CD4-positive, alpha-beta memory T cell (primary cell): ENCODE results near the gene EML6. TPM values are rescaled to one million over a fixed set of nuclear protein-coding genes. Genes with fewer than 3 reads are reported as not detected.
A peak's percentile ranks its signal among the peaks of the same experiment; 100 is the strongest.

Experiments
- CTCF ChIA-PET: fragments of 350-600 bp; sonication (Branson Sonifier 250); formaldehyde crosslinking; loops from one replicate; lab custom pipeline; 2021; ENCODE audit warnings: inconsistent platforms; ENCODE audit not compliant: partially characterized antibody; lab: Charles Lee
- POLR2A ChIA-PET: fragments of 350-600 bp; sonication (Branson Sonifier 250); formaldehyde crosslinking; loops from one replicate; lab custom pipeline; 2021; ENCODE audit not compliant: partially characterized antibody; lab: Charles Lee
- DNase-seq, 5 donors: peaks; one replicate each; pipeline versions ENCODE4 v3.0.0 to v3.0.0-alpha.2; 2020 to 2022; ENCODE audit warnings: mixed read lengths in 1 of 5
- H3K27ac ChIP-seq: one replicate; pipeline ENCODE4 v1.7.0; 2013; ENCODE audit warnings: low read depth, low read length
- H3K27me3 ChIP-seq: 2 replicates; pipeline ENCODE4 v1.7.0; 2013; ENCODE audit warnings: mild to moderate bottlenecking, low read length, moderate library complexity; ENCODE audit not compliant: insufficient read depth
- H3K36me3 ChIP-seq: 2 replicates; pipeline ENCODE4 v1.7.0; 2013; ENCODE audit warnings: mild to moderate bottlenecking, low read length, moderate library complexity; ENCODE audit not compliant: insufficient read depth
- H3K4me1 ChIP-seq: 2 replicates; pipeline ENCODE4 v1.7.0; 2013; ENCODE audit warnings: mild to moderate bottlenecking, low read length, moderate library complexity; ENCODE audit not compliant: insufficient read depth
- H3K4me3 ChIP-seq, 2 donors: one replicate each; pipeline ENCODE4 v1.7.0; 2013; ENCODE audit warnings: low read length in 2 of 2, mild to moderate bottlenecking in 1 of 2
- H3K9me3 ChIP-seq, 2 donors: one replicate each; pipeline ENCODE4 v1.7.0; 2013; ENCODE audit warnings: low read length in 2 of 2, control low read depth in 1 of 2; ENCODE audit not compliant: control insufficient read depth in 1 of 2
- H3K27ac Mint-ChIP-seq, 7 donors: one replicate each; pipeline ENCODE4 v1.8.0; 2020 to 2021; ENCODE audit warnings: mixed read lengths in 7 of 7, mild to moderate bottlenecking in 6 of 7, inconsistent platforms in 3 of 7, moderate library complexity in 3 of 7
- H3K27me3 Mint-ChIP-seq, 2 donors: one replicate each; pipeline ENCODE4 v1.8.0; 2020 to 2021; ENCODE audit warnings: mixed read lengths in 2 of 2
- H3K36me3 Mint-ChIP-seq, 2 donors: one replicate each; pipeline ENCODE4 v1.8.0; 2020 to 2021; ENCODE audit warnings: mixed read lengths in 2 of 2, inconsistent platforms in 1 of 2, mild to moderate bottlenecking in 1 of 2
- H3K4me1 Mint-ChIP-seq, 4 donors: one replicate each; pipeline ENCODE4 v1.8.0; 2020 to 2021; ENCODE audit warnings: mixed read lengths in 4 of 4, mild to moderate bottlenecking in 1 of 4
- H3K4me3 Mint-ChIP-seq, 8 donors: one replicate each; pipeline ENCODE4 v1.8.0; 2020 to 2021; ENCODE audit warnings: mixed read lengths in 8 of 8, mild to moderate bottlenecking in 7 of 8, moderate library complexity in 6 of 8, inconsistent platforms in 3 of 8
- H3K9me3 Mint-ChIP-seq, 8 donors: one replicate each; pipeline ENCODE4 v1.8.0; 2020 to 2021; ENCODE audit warnings: mixed read lengths in 8 of 8, mild to moderate bottlenecking in 5 of 8, inconsistent platforms in 3 of 8, moderate library complexity in 1 of 8
- intact Hi-C: fragments of 100-400 bp; cut with micrococcal nuclease; formaldehyde crosslinking; loops from one replicate; pipeline ENCODE4 v1.15.1; 2023
- polyA plus RNA-seq, 2 donors: library from polyadenylated mRNA; unstranded; fragments of 300-500 nt; fragmentation: Illumina TruSeq; gene quantifications; one replicate each; pipeline ENCODE4 v1.2.3, GENCODE V29; 2021
- total RNA-seq, 2 experiments: library from RNA; stranded (reverse); gene quantifications; one replicate each; pipeline ENCODE4 v1.2.3, GENCODE V29; 2021

EML6 gene
- total RNA-seq (1 to 10 TPM; 1.8 to 3.9 TPM), polyA plus RNA-seq (under 1 TPM in 1 of 2 donors, not detected in 1; 0.02 TPM)

- peak; percentile 98 to 100 (median 98) for DNase-seq
- CTCF ChIA-PET, result interaction anchor here (1.0 to 2.2 kb wide), 9 partner anchors 9 to 500 kb away, joined by 3 to 13 read pairs (median 5); no protein-coding TSS in a partner anchor
Observed at GRCh38 chr2:54723131-54723995, at the start of gene EML6. Gene EML6 (plus strand): TSS chr2:54723662. CDS start chr2:54725062, 1,400 bp downstream.

DNA sequence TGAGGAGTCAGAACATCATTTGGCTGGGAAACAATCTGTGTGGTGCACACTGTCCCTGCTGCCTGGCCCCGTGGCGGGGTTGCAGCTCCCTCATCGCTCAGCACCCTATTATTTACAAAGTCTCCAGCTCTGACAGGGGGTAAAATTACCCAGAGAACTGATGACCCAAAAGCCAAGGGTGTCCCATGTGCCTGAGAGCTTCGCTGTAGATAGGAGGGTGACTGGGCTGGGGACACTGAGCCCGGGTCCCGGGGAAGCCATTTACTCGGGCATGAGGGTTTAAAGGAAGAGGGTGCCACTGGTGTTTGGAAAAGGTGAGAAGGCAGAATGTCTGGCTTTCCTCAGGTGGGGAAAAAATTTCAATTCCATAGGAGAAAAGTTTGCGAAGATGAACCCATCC lies 48.2 kb upstream of the EML6 start:
- no peaks in the 10 kb centered on the region for H3K9me3 ChIP-seq
- DNase-seq, result no peak
- H3K36me3 ChIP-seq, result no peaks in the 10 kb centered on the region
- no peaks in the 10 kb centered on the region for H3K27me3 ChIP-seq
- no peak overlapping the region for H3K27ac ChIP-seq
- ChIA-PET POLR2A (no interaction called here), CTCF (interaction anchor here (2.3 to 3.7 kb wide), 2 partner anchors 9 to 30 kb away, joined by 6 to 17 read pairs; no protein-coding TSS in a partner anchor)
- H3K27ac Mint-ChIP-seq, result no peak overlapping the region
- no peaks in the 10 kb centered on the region for H3K9me3 Mint-ChIP-seq
- H3K4me1 ChIP-seq, result peaks cover 12% of the 10 kb centered on the region
- peaks cover 6 to 10% of the 10 kb centered on the region in 2 donors for H3K36me3 Mint-ChIP-seq
- no peak overlapping the region for H3K4me3 Mint-ChIP-seq
- no peaks in the 10 kb centered on the region for H3K27me3 Mint-ChIP-seq
- H3K4me1 Mint-ChIP-seq, result peaks cover 7 to 21% (median 16%) of the 10 kb centered on the region in 4 donors
- intact Hi-C loops, result no loop called here
- no peak overlapping the region for H3K4me3 ChIP-seq

More at GRCh38 chr2:54723131-54723995, at the start of gene EML6:
- peaks cover 16 to 25% of the 10 kb centered on the region in 2 donors for H3K27me3 Mint-ChIP-seq
- no peaks in the 10 kb centered on the region for H3K9me3 Mint-ChIP-seq
- peak within 1 kb of the TSS; percentile 93 to 97 (median 94) for H3K4me3 Mint-ChIP-seq
- peaks cover 8 to 29% (median 16%) of the 10 kb centered on the region in 4 donors for H3K4me1 Mint-ChIP-seq
- H3K36me3 ChIP-seq, result no peaks in the 10 kb centered on the region
- H3K4me3 ChIP-seq, result peak within 1 kb of the TSS; percentile 61 to 79
- peak within 1 kb of the TSS; percentile 57 to 94 (median 92) for H3K27ac Mint-ChIP-seq
- intact Hi-C loops, result loop anchor here (1.0 to 10.0 kb wide), 14 partner anchors 114 to 969 kb away; partner anchors contain the start of genes ACYP2, CCDC88A, CFAP36 and CHAC2
- POLR2A ChIA-PET, result interaction anchor here (0.6 to 2.4 kb wide), 8 partner anchors 18 to 796 kb away, joined by 3 to 13 read pairs (median 4); partner anchors contain the start of genes CFAP36 and MTIF2
- peaks cover 0 to 7% of the 10 kb centered on the region in 2 donors for H3K36me3 Mint-ChIP-seq
- H3K9me3 ChIP-seq, result no peaks in the 10 kb centered on the region
- H3K4me1 ChIP-seq, result peaks cover 18% of the 10 kb centered on the region
- H3K27ac ChIP-seq, result peak within 1 kb of the TSS; percentile 53
- H3K27me3 ChIP-seq, result peaks cover 15% of the 10 kb centered on the region

DNA sequence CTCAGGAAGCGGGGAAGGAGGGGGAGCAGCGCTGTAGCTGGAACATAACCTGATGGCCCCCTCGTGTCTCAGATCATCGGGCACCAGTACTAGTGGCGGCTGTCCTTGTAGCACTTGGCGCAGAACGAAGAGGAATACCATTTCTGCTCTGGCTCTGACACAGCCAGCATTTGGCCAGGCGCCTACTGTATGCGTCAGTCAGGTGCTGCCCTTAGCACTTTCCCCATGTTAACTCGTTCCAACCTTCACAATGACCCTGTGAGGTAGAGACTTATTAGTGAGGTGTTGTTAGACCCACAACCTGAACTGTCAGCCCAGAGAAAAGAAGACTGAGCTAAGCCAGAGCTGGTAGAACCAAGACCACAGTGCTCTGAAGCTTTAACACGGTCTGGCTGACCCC lies 47.7 kb upstream of the EML6 start:
- ChIA-PET POLR2A (interaction anchor here (0.6 kb wide), 1 partner anchor 457 kb away, joined by 3 read pairs; no protein-coding TSS in a partner anchor), CTCF (interaction anchor here (0.7 to 3.7 kb wide), 3 partner anchors 10 to 148 kb away, joined by 3 to 17 read pairs (median 6); no protein-coding TSS in a partner anchor)
- H3K36me3 Mint-ChIP-seq, result peaks cover 2 to 5% of the 10 kb centered on the region in 2 donors
- no peak overlapping the region for H3K27ac Mint-ChIP-seq
- H3K36me3 ChIP-seq, result no peaks in the 10 kb centered on the region
- no peaks in the 10 kb centered on the region for H3K27me3 Mint-ChIP-seq
- H3K27ac ChIP-seq, result no peak overlapping the region
- no peaks in the 10 kb centered on the region for H3K9me3 ChIP-seq
- H3K4me3 ChIP-seq, result no peak overlapping the region
- no peaks in the 10 kb centered on the region for H3K27me3 ChIP-seq
- no peak overlapping the region for H3K4me3 Mint-ChIP-seq
- intact Hi-C loops, result no loop called here
- no peaks in the 10 kb centered on the region for H3K9me3 Mint-ChIP-seq
- H3K4me1 ChIP-seq, result peaks cover 16% of the 10 kb centered on the region
- DNase-seq, result no peak
- H3K4me1 Mint-ChIP-seq, result peaks cover 11 to 25% (median 19%) of the 10 kb centered on the region in 4 donors

GRCh38 chr2:54676656-54677055 lies 46.8 kb upstream of the EML6 start:
- no peaks in the 10 kb centered on the region for H3K9me3 Mint-ChIP-seq
- H3K36me3 ChIP-seq, result no peaks in the 10 kb centered on the region
- no peak for DNase-seq
- no peaks in the 10 kb centered on the region for H3K27me3 ChIP-seq
- H3K27ac ChIP-seq, result no peak overlapping the region
- ChIA-PET CTCF (interaction anchor here (0.7 to 3.7 kb wide), 3 partner anchors 11 to 149 kb away, joined by 3 to 17 read pairs (median 6); no protein-coding TSS in a partner anchor), POLR2A (no interaction called here)
- H3K4me3 ChIP-seq, result no peak overlapping the region
- H3K27me3 Mint-ChIP-seq, result no peaks in the 10 kb centered on the region
- peaks cover 15 to 35% (median 26%) of the 10 kb centered on the region in 4 donors for H3K4me1 Mint-ChIP-seq
- peaks cover 18% of the 10 kb centered on the region for H3K4me1 ChIP-seq
- peak overlapping the region in 1 of 7 donors; percentile 77 for H3K27ac Mint-ChIP-seq
- intact Hi-C loops, result no loop called here
- H3K4me3 Mint-ChIP-seq, result no peak overlapping the region
- no peaks in the 10 kb centered on the region for H3K9me3 ChIP-seq
- H3K36me3 Mint-ChIP-seq, result no peaks in the 10 kb centered on the region

DNA sequence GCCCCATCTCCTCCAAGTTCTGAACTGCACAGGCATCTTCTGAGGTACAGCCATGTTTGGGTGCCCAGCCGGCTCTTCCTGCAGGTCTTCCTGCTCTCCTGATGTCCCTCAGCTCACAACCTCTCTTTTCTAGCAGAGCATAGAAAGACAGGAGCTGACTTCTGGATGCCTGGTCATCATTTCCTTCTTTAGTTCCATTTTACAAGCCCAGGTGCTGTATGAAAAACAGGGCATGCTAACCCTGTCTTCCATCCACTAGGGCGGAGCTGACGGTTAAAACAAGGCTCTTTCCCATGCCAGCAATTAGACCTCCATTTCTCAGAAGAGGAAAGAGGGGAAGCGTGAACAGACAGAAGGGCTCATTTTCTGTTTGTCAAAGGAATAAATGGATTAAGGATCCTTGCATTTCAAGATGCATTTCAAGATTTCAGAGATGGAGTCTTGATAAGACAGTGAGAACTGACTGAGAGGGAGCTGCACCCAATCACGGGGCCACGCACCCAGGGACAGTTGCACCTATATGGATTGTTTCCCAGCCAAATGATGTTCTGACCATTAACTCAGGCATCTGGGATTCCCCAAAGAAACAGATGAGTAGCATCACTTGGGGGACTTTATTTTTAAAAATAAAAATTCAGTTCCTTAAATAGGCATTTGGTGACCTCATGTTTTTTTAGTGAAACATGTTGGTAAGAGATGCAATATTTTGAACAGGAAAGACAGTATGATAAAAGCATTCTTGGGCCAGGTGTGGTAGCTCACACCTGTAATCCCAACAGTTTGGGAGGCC lies 45.8 kb upstream of the EML6 start:
- ChIA-PET POLR2A (no interaction called here), CTCF (interaction anchor here (1.3 to 3.7 kb wide), 2 partner anchors 12 to 19 kb away, joined by 4 to 17 read pairs; no protein-coding TSS in a partner anchor)
- peaks cover 15 to 34% (median 27%) of the 10 kb centered on the region in 4 donors for H3K4me1 Mint-ChIP-seq
- peaks cover 18% of the 10 kb centered on the region for H3K4me1 ChIP-seq
- intact Hi-C loops, result no loop called here
- H3K27me3 Mint-ChIP-seq, result no peaks in the 10 kb centered on the region
- no peak overlapping the region for H3K4me3 ChIP-seq
- no peaks in the 10 kb centered on the region for H3K9me3 Mint-ChIP-seq
- H3K27me3 ChIP-seq, result no peaks in the 10 kb centered on the region
- H3K27ac Mint-ChIP-seq, result peak overlapping the region in 2 of 7 donors; percentile 3 to 36
- DNase-seq, result no peak
- no peaks in the 10 kb centered on the region for H3K36me3 ChIP-seq
- H3K9me3 ChIP-seq, result no peaks in the 10 kb centered on the region
- no peak overlapping the region for H3K27ac ChIP-seq
- H3K4me3 Mint-ChIP-seq, result no peak overlapping the region
- H3K36me3 Mint-ChIP-seq, result no peaks in the 10 kb centered on the region

DNA sequence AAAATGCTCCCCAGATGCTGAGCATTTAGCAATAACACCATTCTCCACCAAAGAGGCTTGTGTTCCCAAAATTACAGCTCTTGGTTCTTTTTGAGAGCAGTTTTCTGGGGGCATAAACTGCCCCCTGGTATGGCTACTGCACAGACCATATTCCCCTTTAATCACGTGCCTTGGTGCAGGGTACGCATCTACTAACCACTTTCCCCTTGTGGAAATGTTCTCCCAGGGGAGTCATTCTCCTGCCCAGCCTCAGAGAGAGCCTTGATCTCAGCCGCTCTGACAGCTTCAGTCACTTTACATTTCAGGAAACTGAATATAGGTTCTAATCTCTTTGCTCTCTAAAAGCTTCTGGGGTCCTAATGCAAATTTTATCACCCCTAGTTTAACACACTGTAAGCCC lies 44.7 kb upstream of the EML6 start:
- no peaks in the 10 kb centered on the region for H3K27me3 Mint-ChIP-seq
- intact Hi-C loops, result no loop called here
- no peaks in the 10 kb centered on the region for H3K36me3 Mint-ChIP-seq
- peaks cover 10 to 24% (median 18%) of the 10 kb centered on the region in 4 donors for H3K4me1 Mint-ChIP-seq
- H3K27me3 ChIP-seq, result no peaks in the 10 kb centered on the region
- H3K27ac ChIP-seq, result no peak overlapping the region
- DNase-seq, result no peak
- no peaks in the 10 kb centered on the region for H3K9me3 ChIP-seq
- peaks cover 10% of the 10 kb centered on the region for H3K4me1 ChIP-seq
- POLR2A ChIA-PET, result no interaction called here
- no peaks in the 10 kb centered on the region for H3K9me3 Mint-ChIP-seq
- no peak overlapping the region for H3K4me3 Mint-ChIP-seq
- no peak overlapping the region for H3K27ac Mint-ChIP-seq
- no peak overlapping the region for H3K4me3 ChIP-seq
- CTCF ChIA-PET, result interaction anchor here (0.6 to 3.7 kb wide), 4 partner anchors 13 to 806 kb away, joined by 3 to 17 read pairs (median 6); no protein-coding TSS in a partner anchor
- H3K36me3 ChIP-seq, result no peaks in the 10 kb centered on the region
